ENCODE data around the gene SAE1. TPM values are rescaled to one million over a fixed set of nuclear protein-coding genes. Genes with fewer than 3 reads are reported as not detected.

SAE1 gene
- total and polyA plus RNA-seq, 12 donors: 19.0 to 77.6 (median 49.7) TPM

GRCh38 chr19:47253970-47254369 lies 123.3 kb downstream of the SAE1 start:
- no peak for TF ChIP-seq CTCF (IDR thresholded peaks at IDR 0.05)
- TF ChIP-seq POLR2A (IDR thresholded peaks at IDR 0.05): no peak
- no peak overlapping the region for H3K27ac ChIP-seq
- peaks cover 10 to 22% of the 10 kb centered on the region in 2 donors for H3K4me1 ChIP-seq (replicated peaks in 1 of 2)
- H3K36me3 ChIP-seq (replicated peaks in 1 of 2): peaks cover 0 to 6% of the 10 kb centered on the region in 2 donors
- H3K4me3 ChIP-seq: no peak overlapping the region
- H3K9me3 ChIP-seq (replicated peaks in 1 of 3): no peaks in the 10 kb centered on the region
- no peak for DNase-seq
- intact Hi-C loops (cut with DNase I): no loop called here
- WGBS, 4 donors: 87 to 96% (median 92%) methylated on average over 5 of the region's 5 CpGs
- no peaks in the 10 kb centered on the region for H3K27me3 ChIP-seq

GRCh38 chr19:47255879-47256692 lies 125.5 kb downstream of the SAE1 start, which contains the start of gene CCDC9:
TSS of gene CCDC9 (plus strand) at chr19:47256525. CDS start at chr19:47258401, 1,876 bp downstream.
- WGBS, 4 donors: 14 to 39% (median 28%) methylated on average over 15 to 60 of the region's 60 CpGs

GRCh38 chr19:47256693-47257410 lies 126.2 kb downstream of the SAE1 start:
- peak; percentile 100 for DNase-seq
- Histone ChIP-seq H3K9me3 (replicated peaks in 1 of 3) (no peaks in the 10 kb centered on the region), H3K27ac (peak overlapping the region; percentile 40 to 98 (median 95)), H3K36me3 (replicated peaks in 1 of 2) (peaks cover 0 to 31% of the 10 kb centered on the region in 2 donors), H3K4me3 (peak overlapping the region in 3 of 4 donors; percentile 12 to 74 (median 58)), H3K4me1 (replicated peaks in 1 of 2) (peaks cover 10 to 22% of the 10 kb centered on the region in 2 donors), H3K27me3 (no peaks in the 10 kb centered on the region)
- intact Hi-C loops (cut with DNase I): no loop called here
- 0 to 1% (median 1%) methylated on average over 17 to 52 of the region's 52 CpGs for WGBS, 4 donors
- TF ChIP-seq POLR2A (IDR thresholded peaks at IDR 0.05): no peak
- no peak for TF ChIP-seq CTCF (IDR thresholded peaks at IDR 0.05)

More at GRCh38 chr19:47255879-47256692, 125.5 kb downstream of the SAE1 start, which contains the start of gene CCDC9:
- H3K9me3 ChIP-seq (replicated peaks in 1 of 3): no peaks in the 10 kb centered on the region
- peak; percentile 97 to 98 (median 98) for DNase-seq
- peak within 1 kb of the TSS; percentile 12 to 74 (median 46) for H3K4me3 ChIP-seq
- peaks cover 10 to 22% of the 10 kb centered on the region in 2 donors for H3K4me1 ChIP-seq (replicated peaks in 1 of 2)
- intact Hi-C loops (cut with DNase I): no loop called here
- H3K36me3 ChIP-seq (replicated peaks in 1 of 2): peaks cover 0 to 27% of the 10 kb centered on the region in 2 donors
- H3K27ac ChIP-seq: peak within 1 kb of the TSS; percentile 80 to 98 (median 95)
- TF ChIP-seq CTCF (IDR thresholded peaks at IDR 0.05): no peak
- TF ChIP-seq POLR2A (IDR thresholded peaks at IDR 0.05): peak; percentile 80 to 89
- no peaks in the 10 kb centered on the region for H3K27me3 ChIP-seq
